GM13976 (cell line): ENCODE data around the gene EGF.

Source experiments
- DNase-seq: peaks from one replicate; pipeline ENCODE4 v3.0.0; 2012; ENCODE audit warnings: low spot score
- CTCF ChIP-seq: IDR thresholded peaks from 2 replicates; pipeline ENCODE4 v1.5.1; 2012; ENCODE audit warnings: borderline replicate concordance, mild to moderate bottlenecking; ENCODE audit not compliant: insufficient read depth; ENCODE audit errors: extremely low read depth, missing control alignments, control extremely low read depth
- in situ Hi-C: fragments of 300-500 bp; cut with MboI; formaldehyde crosslinking; loops from one replicate; pipeline ENCODE4 v1.12.0; 2022; ENCODE audit warnings: low sequenced_read_pairs, mixed read lengths, inconsistent platforms; ENCODE audit not compliant: unreplicated experiment

The EGF gene

GRCh38 chr4:109976189-109976588 lies 63.5 kb downstream of the EGF start:
- in situ Hi-C loops, result no loop called here
- no peak for TF ChIP-seq CTCF
- no peak for DNase-seq

- DNase-seq, result no peak
- in situ Hi-C loops, result no loop called here
- peak; percentile 42 for TF ChIP-seq CTCF
Measured at GRCh38 chr4:109977854-109978501, 65.3 kb downstream of the EGF start.

GRCh38 chr4:109978704-109979454 lies 66.2 kb downstream of the EGF start:
- TF ChIP-seq CTCF, result no peak
- in situ Hi-C loops, result no loop called here
- DNase-seq, result no peak

- no peak for DNase-seq
- in situ Hi-C loops, result no loop called here
- TF ChIP-seq CTCF, result no peak
Measured at GRCh38 chr4:109979920-109980717, 67.4 kb downstream of the EGF start.

GRCh38 chr4:109981936-109982335 lies 69.3 kb downstream of the EGF start:
- in situ Hi-C loops, result no loop called here
- TF ChIP-seq CTCF, result no peak
- DNase-seq, result no peak

- TF ChIP-seq CTCF, result no peak
- DNase-seq, result no peak
- in situ Hi-C loops, result no loop called here
Measured at GRCh38 chr4:109982521-109982920, 69.8 kb downstream of the EGF start.
